Kidney tubule cell (primary cell): ENCODE data around the gene ECT2.
"Not testable (repeated sequence)": the region's sequence is repeated elsewhere in the genome, so short reads cannot be mapped to it uniquely, and the experiment has no call there.

Experiments used
- DNase-seq: peaks from one replicate; pipeline ENCODE4 v3.0.0-alpha.2; 2018; ENCODE audit warnings: low spot score

ECT2 gene

DNA sequence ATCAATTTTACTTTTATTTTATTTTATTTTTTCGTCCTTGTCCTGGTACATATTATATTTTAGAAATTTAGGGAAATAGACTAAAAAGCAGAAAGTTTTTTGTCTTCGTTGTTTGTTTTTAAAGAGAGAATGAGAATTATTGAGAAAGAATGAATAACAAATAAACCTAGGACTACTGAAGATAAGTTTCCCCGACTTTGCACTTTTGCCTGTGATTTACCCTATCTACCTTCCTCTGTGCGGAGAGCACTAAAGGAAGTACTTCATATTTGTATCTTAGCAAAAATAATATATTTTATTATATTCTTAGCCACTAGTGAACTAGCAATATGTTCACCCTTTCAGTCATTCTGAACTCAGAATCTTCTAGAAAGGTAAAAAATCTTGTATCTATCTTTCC is 60.6 kb downstream of the ECT2 start:
- no peak for DNase-seq

DNA sequence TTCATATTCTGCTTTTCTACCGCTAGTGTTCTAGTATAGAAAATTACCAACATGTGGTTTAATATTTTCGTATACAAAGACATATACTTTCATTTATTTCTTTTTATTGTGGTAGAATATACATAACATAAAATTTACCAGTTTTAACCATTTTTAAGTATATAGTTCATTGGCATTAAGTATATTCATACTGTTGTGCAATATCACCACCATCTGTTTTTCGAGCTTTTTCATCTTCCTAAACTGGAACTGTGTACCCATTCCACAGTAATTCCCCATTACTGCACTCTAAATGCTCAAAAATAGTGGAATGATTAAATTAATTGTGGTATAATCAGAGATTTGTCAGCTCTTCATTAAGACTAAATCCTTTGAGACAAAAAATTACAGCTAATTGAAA is 62.9 kb downstream of the ECT2 start:
- DNase-seq: no peak

DNA sequence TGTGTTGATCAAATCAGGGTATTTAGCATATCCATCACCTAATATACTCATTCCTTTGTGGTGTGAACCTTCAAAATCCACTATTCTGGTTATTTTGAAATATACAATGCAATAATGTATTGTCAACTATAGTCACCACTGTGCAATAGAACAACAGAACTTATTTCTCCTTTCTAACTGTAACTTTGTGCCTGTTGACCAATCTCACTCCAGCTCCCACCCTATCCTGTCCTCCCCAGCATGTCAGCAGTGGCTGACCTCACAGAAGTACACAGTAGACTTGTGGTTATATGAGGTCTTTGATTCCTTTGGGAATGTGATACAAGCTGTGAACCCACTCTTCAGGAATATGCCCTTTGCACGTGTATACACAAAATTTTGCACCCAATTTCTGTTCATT is 64.2 kb downstream of the ECT2 start:
- no peak for DNase-seq

DNA sequence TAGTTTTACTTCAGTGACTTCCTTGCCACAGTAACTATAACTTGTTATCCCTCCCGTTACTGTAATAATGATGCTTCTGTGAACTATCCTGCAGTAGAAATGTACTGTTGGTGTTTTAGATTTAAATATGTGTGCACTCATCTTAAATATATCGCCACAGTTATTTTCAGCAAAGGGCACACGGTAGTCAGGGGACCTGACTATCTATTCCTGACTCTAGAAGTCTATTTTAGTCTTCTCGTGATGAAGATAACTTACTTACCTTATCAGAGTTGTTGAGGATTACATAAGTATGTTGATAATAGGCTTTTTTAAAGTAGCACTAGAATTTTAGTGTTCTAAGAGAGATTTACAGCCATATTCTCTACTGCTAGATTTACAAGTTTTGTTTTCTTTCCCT is 65.3 kb downstream of the ECT2 start:
- DNase-seq: no peak

- DNase-seq: no peak
Measured at GRCh38 chr3:172816281-172816680, 65.8 kb downstream of the ECT2 start.

DNA sequence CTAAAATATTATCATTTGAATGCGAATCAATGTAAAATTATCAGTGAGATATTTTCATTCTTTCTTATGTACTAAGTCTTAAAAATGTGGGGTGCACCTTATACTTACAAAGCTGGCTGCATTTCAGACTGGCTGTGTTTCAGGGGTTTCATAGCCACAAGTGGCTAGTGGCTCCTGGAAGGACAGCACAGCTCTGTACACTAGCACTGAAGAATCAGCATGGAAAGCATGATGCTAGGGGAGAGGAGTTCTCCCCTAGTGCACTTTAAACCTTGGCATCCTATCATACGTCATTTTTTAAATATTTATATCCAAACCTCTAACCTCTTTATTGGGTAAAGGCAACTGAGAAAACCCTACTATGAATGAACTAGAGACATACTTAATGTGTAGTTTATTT is 66.4 kb downstream of the ECT2 start:
- DNase-seq: no peak

DNA sequence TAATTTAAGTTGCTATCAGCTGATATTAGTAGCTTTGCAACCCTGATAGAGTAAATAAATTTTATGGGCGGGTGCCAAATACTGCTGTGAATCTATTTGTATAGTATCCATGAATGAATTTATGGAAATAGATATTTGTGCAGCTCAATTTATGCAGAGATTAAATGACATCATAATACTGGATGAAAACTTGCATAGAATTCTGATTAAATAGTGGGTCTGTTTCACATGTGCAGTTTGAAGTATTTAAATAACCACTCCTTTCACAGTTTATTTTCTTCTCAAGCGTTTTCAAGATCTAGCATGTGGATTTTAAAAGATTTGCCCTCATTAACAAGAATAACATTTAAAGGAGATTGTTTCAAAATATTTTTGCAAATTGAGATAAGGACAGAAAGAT is 70.0 kb downstream of the ECT2 start:
- DNase-seq: no peak

- DNase-seq: no peak
Measured at GRCh38 chr3:172824229-172824628, 73.7 kb downstream of the ECT2 start.

- not testable (repeated sequence) for DNase-seq
Measured at GRCh38 chr3:172827231-172827630, 76.7 kb downstream of the ECT2 start.

DNA sequence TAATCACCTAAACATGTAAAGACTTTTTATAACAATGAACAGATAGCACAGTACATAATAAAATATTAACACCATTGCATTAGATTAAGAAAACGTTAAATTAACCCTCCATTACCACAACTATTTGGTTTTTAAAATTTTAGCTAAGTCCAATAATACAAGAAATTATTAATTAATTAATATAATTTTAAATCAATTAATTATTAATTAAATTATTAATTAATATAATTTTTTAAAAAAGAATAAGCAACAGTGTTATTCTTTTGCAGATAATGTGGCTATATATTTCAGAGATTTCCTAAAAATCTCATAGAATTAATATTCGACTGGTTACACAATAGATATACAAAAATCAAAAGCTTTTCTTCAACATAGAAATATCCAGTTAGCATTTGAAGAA is 82.5 kb downstream of the ECT2 start:
- no peak for DNase-seq

DNA sequence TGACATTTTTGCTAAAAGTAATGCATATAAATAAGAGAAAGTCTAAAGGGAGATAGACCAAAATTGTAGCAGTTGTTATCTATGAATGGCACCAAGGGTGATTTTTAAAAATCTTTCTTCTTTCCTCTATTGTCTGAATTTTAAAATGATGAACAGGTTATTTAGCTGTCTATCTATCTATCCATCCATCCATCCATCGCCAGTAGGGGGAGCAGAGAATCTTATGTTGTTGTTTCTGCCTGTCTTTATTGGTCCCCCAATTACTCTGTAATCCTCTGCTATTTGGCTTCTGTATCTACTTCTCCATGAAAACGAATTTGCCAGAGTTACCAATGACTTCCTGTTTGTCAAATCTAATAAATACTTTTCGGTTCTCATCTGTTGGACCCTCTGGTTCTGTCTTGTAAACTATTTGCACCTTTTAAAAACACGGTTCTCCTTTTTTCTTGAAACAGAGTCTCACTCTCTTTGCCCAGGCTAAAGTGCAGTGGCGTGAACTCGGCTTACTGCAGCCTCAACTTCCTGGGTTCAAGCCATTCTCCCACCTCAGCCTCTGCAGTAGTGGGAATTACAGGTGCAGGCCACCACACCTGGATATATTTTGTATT is 86.0 kb downstream of the ECT2 start:
- DNase-seq: peak; percentile 43

DNA sequence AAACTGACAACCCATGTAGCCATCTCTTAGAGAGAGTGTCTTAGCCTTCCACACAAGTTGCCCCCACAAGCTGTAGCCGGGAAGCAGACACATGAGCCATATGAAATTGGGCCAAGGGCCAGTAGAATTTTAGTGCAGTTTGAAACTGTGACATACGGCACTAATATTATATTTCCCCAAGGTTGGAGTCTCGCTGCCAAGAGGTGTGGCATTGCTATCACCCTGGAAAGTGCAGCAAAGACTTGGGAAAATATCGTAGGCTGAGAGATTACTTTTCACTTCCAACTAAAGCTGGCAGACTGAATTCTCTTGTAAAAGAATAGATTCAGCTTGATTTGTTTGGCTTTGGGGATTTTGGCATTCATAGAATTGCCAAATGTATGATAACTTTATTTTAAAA is 89.2 kb downstream of the ECT2 start:
- DNase-seq: no peak

DNA sequence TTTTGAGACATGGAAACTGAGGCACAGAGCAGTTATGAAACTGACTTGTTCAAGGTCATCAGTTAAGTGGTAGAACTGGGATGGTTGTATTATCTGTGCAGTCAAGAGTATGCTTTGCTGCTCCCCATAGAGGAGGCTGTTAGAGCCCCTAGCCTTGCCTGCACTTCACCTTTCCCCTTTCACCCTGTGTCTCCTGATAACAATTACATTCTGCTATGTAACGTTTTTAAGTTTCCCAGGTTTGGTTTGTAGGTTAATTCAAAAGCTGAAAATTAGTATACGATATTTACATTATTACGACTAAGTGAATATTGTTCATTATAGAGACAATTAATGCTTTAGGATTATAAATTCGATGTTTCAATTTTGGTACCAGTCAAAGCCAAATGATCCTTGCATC is 89.9 kb downstream of the ECT2 start:
- DNase-seq: no peak

- no peak for DNase-seq
Measured at GRCh38 chr3:172840913-172841312, 90.4 kb downstream of the ECT2 start.

DNA sequence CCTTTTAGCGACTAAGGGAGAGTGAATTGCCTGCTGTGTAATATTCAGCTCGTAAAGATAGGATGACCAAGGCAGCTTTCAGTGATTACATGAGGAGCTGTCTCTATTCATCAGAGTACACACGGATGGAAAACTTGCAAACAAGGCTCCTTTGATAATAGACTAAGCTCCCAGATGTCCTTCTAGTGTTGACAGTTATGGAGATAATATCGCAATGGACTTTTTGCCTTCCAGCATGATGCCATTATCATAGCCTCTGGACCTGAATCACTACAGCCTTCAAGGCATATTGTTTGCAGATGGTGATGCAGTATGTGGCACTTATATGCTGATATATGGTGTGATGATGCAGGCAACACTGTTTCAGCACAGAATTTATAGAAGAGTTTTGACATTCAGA is 93.9 kb downstream of the ECT2 start:
- DNase-seq: no peak

DNA sequence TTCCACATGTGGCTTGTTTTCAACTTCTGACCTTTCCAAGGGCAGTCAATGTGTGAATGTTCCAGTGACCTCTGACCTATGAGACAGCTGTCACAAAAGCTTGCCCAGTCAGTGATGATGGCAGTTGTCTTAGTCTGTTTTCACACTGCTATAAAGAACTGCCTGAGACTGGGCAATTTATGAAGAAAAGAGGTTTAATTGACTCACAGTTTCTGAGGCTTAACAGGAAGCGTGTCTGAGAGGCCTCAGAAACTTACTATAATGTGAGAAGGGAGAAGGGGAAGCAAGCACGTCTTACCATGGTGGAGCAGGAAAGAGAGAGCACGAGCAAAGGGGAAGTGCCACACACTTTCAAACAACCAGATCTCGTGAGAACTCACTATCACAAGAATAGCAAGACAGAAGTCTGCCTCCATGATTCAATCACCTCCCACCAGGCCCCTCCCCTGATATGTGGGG is 95.6 kb downstream of the ECT2 start:
- peak; percentile 49 for DNase-seq

DNA sequence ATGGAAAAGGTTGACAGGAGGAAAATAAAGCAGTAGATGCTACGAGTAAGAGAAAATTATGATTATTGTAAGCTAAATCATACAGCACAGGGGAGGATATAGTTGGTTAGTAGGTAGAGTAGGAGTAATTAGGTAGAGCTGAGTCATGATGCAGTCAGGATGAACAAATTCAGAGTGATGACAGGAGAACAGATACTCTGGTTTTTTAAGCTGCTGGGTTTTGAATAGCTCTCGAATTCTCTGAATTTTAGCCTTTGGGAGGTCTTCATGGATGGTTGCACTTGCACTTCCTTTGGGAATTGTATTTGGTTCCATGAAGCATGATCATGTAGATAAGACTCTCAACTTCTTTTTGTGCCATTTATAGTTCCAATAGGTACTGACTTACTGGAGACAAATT is 96.2 kb downstream of the ECT2 start:
- DNase-seq: peak; percentile 93

GRCh38 chr3:172847292-172847691 is 96.8 kb downstream of the ECT2 start:
- no peak for DNase-seq

DNA sequence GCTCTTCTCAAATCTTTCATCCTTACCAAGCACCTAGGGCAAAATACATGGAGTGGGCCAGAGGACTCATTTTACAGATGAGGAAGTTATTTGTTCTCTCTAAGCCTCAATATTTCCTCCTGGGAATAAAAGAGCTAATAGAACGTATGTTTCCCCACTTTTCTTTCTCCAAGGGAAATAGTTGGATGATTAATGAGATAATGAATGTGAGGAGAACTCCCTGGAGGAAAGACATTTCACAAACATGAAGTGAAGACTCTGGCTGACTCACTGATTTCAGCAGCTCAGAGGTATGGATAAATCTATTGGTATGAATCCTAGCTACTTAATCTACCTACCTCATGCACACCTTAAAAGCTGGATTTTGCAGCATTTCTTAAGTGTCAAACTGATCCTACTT is 98.4 kb downstream of the ECT2 start:
- peak; percentile 85 for DNase-seq

GRCh38 chr3:172853005-172853404 is 102.5 kb downstream of the ECT2 start:
- DNase-seq: no peak

GRCh38 chr3:172853921-172854666 is 103.6 kb downstream of the ECT2 start:
- peak; percentile 76 for DNase-seq

GRCh38 chr3:172855037-172855436 is 104.5 kb downstream of the ECT2 start:
- no peak for DNase-seq

GRCh38 chr3:172856795-172857742 is 106.5 kb downstream of the ECT2 start:
- peak; percentile 80 for DNase-seq
